Muscle of back (tissue), 11 donors: ENCODE data around the gene ZNF407. TPM values are rescaled to one million over a fixed set of nuclear protein-coding genes. Genes with fewer than 3 reads are reported as not detected.
A peak's percentile ranks its signal among the peaks of the same experiment; 100 is the strongest.

Source experiments
- DNase-seq, 3 donors: peaks; one replicate each; pipeline versions ENCODE4 v3.0.0 to v3.0.0-alpha.2; 2013
- polyA plus RNA-seq, 10 donors: library from polyadenylated mRNA; unstranded; fragments of 120-200 nt; gene quantifications; one replicate each; pipeline ENCODE4 v1.2.1, GENCODE V29; 2013; ENCODE audit not compliant: insufficient read length in 10 of 10

Gene ZNF407
- polyA plus RNA-seq, 10 donors: 4.8 to 7.5 (median 6.0) TPM

DNA sequence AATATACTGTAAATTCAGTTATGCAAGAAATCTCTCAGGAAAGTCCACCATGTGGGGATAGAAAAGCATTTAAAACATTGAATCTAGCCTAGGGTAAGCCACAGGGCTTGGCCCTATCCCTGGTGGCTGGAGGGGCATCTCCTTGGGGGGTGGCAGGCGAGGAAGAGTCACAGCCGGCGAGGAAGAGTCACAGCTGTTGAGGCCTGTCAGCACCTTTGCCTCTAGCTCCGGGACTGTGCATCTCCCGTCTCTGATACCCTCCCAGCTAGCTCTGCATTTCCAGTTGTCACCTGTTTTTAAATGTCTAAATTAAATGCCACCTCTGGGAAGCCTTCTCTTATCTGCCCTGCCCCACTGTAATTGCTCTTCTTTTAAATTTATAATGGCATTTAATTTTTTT is 276.7 kb downstream of the ZNF407 start:
- no peak for DNase-seq

DNA sequence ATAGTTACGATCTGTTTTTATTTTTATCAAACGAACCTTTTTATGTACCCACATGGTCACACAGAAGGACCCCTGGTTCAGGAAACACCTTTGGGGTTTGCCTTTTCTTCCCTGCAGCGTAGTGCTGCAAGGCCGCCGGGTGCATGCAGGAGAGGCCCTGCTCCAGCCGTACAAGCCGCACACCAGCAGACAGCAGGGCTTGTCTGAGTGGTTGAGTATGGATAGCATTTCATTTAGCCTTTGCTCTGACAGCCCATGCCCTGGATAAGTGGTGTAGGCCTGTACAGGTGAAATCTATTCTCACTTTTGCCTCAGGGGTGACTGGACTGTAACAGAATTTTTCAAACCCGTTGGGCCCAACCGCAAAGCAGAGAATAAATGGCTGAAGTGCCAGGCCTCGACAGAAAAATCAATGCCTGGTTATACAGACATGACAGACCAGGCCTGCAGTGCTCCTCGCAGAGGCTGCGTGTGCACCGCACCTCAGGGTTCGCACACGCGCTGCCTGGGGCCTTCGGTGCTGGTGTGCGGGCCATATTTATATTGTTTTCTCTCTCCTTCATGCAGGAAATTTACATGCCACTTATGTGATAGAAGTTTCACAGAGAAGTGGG is 279.1 kb downstream of the ZNF407 start:
- no peak for DNase-seq

GRCh38 chr18:74878267-74878666 is 280.6 kb downstream of the ZNF407 start:
- DNase-seq: no peak

DNA sequence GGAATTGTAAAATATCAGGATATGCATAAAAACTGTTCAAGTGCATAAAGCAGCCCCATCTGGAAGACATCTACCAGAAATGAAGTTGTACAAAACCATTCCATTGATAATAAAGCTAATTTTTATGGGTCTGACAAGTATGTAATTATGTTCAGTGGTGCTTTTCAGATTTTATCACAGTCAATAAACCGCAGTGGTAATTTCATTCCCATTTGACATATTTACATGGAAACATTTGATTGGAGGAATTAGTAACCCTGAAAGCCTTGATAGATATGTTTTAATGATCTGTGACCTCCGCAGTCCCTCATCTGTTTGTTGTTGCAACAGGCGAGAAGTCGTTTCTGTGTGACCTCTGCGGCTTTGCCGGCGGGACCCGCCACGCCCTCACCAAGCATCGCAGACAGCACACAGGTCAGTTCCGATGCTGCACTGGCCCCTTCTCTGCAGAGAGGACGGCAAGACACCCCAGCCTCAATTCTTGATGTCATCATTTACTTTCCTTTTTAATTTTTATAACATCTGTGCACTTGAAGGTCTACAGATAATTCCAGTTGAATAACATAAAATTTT is 283.1 kb downstream of the ZNF407 start:
- DNase-seq: no peak

DNA sequence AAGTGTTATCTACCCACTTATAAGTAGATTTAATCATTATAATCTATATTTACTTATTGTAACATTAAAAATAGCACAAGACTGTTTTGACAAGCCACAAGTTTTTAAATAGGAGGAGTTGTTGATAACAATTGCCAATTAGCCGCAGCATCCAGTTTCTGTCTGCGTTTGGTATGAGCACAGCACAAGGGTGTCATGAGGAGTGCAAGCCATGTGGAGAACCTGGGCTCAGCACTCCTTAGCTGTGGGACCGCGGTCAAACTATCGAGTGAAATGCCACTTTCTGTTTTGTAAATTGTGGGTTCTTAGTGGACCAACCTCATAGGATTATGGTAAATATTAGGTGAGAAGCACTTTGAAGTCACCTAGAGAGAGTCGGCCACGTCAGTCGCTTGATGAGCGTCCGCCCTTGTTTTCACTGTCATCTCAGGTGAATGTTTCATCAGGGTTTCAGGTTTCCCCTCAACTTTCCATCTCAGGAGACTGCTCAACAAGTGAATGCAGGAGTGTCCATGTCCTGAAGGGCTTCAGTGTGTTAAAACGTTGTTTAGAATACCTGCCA is 294.5 kb downstream of the ZNF407 start:
- no peak for DNase-seq

DNA sequence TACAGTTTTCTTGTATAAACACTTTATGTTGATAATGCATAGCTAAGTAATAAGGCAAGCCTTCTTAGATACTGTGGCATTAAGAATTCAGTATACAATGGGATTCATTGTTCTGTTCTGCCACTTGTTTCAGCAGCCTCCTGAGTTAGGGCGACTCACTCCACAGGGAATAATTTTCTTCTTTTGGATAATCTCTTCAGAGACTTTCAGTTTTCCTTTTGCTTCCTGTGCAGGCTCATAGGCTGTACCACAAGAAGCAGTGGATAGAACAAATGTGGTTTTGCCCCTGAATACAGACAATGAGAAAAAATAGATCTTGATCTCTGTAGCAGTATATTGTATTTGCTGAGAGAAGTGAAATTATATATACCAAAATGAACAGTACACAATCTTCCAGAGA is 298.0 kb downstream of the ZNF407 start:
- no peak for DNase-seq

DNA sequence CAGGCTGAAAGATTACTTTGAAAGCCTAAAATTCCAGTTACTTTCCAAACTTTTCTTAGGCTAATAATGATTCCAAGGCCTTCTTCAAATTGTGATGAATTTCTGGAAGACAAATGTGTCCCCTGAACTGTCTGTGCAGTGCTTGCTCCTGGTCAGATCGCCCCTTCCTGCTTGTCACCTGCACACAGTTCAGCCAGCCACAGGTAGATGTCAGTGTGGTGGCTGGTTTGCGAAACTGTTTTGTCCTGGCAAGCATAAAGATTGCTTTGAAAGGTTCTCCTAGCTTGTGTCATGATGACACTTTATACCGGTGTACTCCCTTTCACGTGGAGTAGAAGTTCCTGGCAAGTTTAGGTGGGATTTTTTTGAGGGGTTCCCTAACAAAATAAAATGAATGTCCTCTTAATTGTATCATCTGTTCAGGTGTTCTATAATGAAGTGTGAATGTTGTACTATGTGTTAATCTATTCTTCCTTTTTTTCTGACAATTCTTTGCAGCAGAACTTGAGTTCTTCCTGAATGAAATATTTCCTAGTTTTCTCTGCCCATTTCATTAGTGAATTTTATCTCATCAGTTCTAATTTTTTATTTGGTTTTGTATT is 298.8 kb downstream of the ZNF407 start:
- DNase-seq: no peak

- no peak for DNase-seq
Measured at GRCh38 chr18:74897971-74898657, 300.4 kb downstream of the ZNF407 start.

- no peak for DNase-seq
Measured at GRCh38 chr18:74898965-74899364, 301.3 kb downstream of the ZNF407 start.

DNA sequence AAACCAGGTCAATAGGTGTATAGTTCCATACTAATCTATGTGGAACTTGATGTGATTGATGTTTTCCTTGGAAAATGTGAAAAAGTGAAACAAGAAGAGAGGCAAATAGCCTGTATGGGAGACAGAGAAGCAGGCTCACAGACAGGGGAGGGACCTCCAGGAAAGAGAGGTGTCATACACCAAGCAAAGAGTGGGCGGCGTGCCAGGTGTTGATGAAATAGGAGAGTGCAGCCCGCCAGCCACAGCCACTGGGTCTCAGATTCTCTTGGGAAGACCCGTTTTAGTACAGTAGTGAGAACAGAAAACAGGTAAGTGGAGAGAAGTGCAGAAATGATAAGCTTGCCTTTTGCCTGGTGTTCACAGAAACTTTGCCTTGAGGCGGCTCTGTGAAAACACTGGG is 301.9 kb downstream of the ZNF407 start:
- no peak for DNase-seq

DNA sequence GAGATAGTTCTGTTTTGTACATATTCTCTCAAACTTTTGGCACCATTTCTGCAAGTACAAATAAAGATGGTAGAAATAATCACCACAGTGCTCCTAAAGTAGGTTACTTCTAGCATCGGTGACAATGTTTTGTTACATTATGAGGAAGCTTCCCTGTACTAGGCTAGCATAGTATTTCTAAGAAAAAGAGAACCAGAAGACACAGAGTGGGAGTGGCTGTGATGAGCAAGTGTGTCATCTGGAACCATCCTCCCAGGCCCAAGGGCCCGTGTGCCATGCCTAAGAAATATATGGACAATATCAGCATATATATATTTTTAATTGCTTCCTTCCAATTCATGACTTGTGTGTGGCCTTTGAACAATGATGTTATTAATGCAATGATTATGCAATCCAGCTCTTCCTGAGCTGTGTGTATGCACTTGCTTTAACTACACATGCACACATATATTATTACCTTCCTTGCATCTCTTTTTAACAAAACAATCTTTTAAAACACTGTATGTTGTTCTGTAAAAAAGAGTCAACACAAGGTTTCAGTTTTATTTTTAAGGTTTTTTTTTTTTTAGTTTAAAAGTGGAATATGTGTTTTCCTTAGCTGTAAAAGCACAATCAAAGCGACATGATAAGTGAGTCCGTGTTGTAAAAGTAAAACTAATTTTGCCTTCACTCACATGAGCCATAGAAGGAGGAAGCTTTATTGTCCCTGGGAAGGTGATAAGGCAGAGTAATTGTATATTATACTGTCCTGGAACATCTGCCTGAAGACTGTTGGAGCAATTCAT is 303.9 kb downstream of the ZNF407 start:
- no peak for DNase-seq

DNA sequence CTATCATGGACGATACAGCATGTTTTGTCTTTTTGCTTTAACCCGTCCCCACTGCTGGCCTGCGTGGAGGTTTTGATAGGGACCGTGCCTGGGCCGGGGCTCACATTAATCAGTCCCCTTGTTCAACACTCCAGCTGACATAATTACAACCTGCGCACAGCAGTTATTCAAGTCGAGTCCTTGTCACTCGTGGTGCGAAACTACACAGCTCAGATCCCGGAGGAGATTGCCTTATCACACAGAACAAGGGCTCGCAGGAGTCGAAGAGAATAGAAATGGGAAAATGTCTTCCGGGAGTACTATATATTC is 304.4 kb downstream of the ZNF407 start:
- no peak for DNase-seq

DNA sequence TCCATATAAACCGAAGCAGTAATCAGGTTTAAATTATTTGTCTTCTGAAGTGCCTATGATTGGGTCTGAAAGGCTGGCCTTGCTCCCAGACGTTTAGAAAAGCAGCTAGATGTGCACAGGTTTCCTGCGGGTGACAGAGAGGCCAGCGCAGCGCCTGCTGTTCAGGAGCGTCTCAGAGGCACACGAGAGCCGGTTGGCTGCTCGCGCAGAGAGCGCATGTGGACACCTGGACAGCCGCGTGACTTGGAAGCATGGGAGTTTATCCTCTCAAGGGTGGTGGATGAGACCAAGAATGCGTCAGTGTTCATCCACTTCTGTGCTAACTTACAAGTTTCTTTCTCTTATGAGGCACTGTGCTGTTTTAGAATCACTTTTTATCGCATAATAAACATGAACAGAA is 307.6 kb downstream of the ZNF407 start:
- DNase-seq: peak; percentile 42 to 84 (median 61)

DNA sequence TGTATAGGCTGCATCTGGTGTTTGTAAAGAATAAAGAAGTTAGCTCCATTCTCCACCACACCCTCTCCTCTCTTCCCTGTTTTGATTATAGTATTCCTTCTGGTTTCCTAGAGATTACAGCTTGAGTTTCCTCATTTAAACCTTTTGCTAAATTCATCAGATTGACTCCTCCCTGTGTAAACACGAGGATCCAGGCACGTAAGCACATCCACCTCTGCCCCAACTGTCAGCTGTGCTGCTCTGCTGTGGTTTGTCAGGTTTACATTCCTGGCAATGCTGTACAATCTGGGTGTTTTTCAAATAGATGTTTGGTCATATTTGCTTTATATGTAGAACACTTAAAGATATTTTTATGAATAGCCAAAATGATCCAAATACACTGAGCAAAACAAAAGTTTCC is 308.5 kb downstream of the ZNF407 start:
- DNase-seq: peak in 1 of 3 donors; percentile 48

DNA sequence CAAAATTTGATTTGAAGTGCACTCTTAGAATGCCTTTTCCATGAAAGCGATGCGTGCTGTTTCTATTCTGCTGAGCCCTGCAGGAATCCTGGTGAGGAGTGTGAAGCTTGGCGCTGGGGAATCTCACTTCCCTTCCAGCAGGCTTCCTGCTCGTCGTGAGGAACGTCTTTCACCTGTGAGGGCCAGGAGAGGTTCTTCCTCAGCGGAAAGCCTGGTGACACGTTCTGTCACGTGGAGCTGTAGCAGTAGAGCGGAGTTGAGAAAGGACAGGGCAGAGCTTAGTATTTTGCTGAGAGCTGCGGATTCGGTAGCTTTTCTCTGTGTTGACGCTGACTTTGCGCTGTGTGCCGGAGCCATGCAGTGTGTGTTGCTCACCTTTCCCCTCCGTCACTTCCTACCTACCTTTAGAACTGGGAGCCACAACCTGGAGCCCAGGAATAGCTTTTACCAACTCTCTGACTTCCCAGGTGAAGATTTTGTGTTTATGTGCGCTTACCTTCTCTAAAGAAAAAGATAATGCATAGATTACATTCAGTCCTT is 316.5 kb downstream of the ZNF407 start:
- no peak for DNase-seq

GRCh38 chr18:74914648-74915047 is 317.0 kb downstream of the ZNF407 start:
- DNase-seq: no peak

DNA sequence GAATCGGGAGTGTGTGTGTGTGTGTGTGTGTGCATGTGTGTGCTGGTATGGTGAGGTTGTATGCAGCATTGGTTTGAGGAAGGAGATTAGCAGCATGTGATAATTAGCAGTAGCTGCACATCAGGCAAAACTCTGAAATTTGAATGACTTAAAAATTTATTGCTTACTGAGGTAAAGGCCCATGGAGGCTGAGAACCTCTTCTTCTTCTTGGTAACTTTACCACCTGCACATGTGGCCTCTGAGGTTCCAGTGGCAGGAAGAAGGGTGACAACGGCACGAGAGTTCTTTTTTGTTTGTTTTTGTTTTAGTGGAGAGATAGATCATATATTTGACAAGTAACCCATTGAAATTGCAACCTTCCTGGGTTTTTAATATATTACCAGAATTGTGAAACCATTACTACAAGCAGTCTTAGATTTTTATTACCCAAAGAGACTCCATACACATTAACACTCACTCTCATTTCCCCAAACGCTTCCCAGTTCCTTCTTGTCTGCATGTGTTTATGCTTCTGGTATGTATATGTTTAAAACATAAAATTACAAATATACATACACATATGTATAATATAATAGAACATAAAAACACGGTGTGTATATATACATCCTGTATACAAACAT is 319.2 kb downstream of the ZNF407 start:
- no peak for DNase-seq

- DNase-seq: no peak
Measured at GRCh38 chr18:74918276-74918790, 320.7 kb downstream of the ZNF407 start.

GRCh38 chr18:74921057-74921820 is 323.6 kb downstream of the ZNF407 start:
- DNase-seq: no peak

- DNase-seq: no peak
Measured at GRCh38 chr18:74926051-74926450, 328.4 kb downstream of the ZNF407 start.
